Prostate gland (tissue), 2 donors: ENCODE results near the gene KRTAP9-7. TPM values are rescaled to one million over a fixed set of nuclear protein-coding genes. Genes with fewer than 3 reads are reported as not detected.
A peak's percentile ranks its signal among the peaks of the same experiment; 100 is the strongest.
"Not testable (repeated sequence)": the region's sequence is repeated elsewhere in the genome, so short reads cannot be mapped to it uniquely, and the experiment has no call there.

Source experiments
- DNase-seq: peaks from one replicate; pipeline ENCODE4 v3.0.0-alpha.2; 2019; ENCODE audit warnings: low spot score
- H3K27ac ChIP-seq, 2 donors: fragments of 200-600 bp; sonication (generic); 2 replicates each; pipeline ENCODE4 v1.5.1; 2017 to 2019
- H3K27me3 ChIP-seq: fragments of 200-600 bp; sonication (generic); replicated peaks from 2 replicates; pipeline ENCODE4 v1.5.1; 2019; ENCODE audit not compliant: insufficient read depth
- H3K36me3 ChIP-seq, 2 donors: fragments of 200-600 bp; sonication (generic); 1 replicate in 1 of 2; 2 replicates in 1 of 2; pipeline versions ENCODE4 v1.5.1 to v1.8.1; 2017 to 2019
- H3K4me1 ChIP-seq: fragments of 200-600 bp; sonication (generic); replicated peaks from 2 replicates; pipeline ENCODE4 v1.5.1; 2019
- H3K4me3 ChIP-seq, 2 donors: fragments of 200-600 bp; sonication (generic); 2 replicates each; pipeline ENCODE4 v1.5.1; 2017 to 2019
- H3K9me3 ChIP-seq: fragments of 200-600 bp; sonication (generic); 2 replicates; pipeline ENCODE4 v1.5.1; 2017
- POLR2A ChIP-seq: fragments of 450-650 bp; IDR thresholded peaks from one replicate; pipeline ENCODE4 v1.6.1; 2016; ENCODE audit warnings: antibody characterized with exemption, mild to moderate bottlenecking
- POLR2AphosphoS5 ChIP-seq: sonication (generic); formaldehyde crosslinking; IDR thresholded peaks from one replicate; pipeline ENCODE4 v1.6.1; 2017; ENCODE audit warnings: antibody characterized with exemption
- WGBS: methylation state at CpG from one replicate; pipeline ENCODE4 v1.1.5; 2018; 5-methylcytosine and 5-hydroxymethylcytosine counted together
- intact Hi-C: fragments of 100-400 bp; cut with DNase I; formaldehyde crosslinking; loops from one replicate; pipeline ENCODE4 v1.14.2; 2022
- total RNA-seq, 2 donors: library from RNA; depleted of rRNA; stranded (reverse); fragments of >200 nt; gene quantifications; one replicate each; pipeline ENCODE4 v1.1.0, GENCODE V29; 2016
- TF ChIP-seq, protein P1 (sequence below), 4 experiments: fragments of 200-600 bp in 2 of 4; fragments of 450-650 bp in 2 of 4; sonication (generic) in 2 of 4; IDR thresholded peaks; 1 replicate in 3 of 4; 2 replicates in 1 of 4; pipeline ENCODE4 v1.5.1; 2016 to 2019; ENCODE audit warnings: antibody characterized with exemption in 4 of 4, mild to moderate bottlenecking in 2 of 4, moderate library complexity in 2 of 4

The KRTAP9-7 gene
- total RNA-seq, 2 donors from 2014 or later, result not detected

DNA sequence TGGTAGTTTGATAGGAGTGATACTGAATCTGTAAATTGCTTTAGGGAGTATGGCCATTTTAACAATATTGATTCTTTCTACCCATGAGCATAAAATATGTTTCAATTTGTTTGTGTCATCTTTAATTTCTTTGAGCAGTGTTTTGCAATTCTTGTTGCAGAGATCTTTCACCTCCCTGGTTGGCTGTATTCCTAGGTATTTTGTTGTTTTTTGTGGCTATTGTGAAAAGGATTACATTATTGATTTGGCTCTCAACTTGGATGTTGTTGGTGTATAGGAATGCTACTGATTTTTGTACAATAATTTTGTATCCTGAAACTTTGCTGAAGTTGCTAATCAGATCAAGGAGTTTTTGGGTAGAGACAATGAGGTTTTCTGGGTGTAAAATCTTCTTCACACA lies 17.1 kb upstream of the KRTAP9-7 start:
- H3K9me3 ChIP-seq, result no peaks in the 10 kb centered on the region
- no peak overlapping the region for H3K27ac ChIP-seq
- no peaks in the 10 kb centered on the region for H3K27me3 ChIP-seq
- no peak for DNase-seq
- TF ChIP-seq POLR2A, result no peak
- no peak for TF ChIP-seq POLR2AphosphoS5
- H3K4me1 ChIP-seq, result no peaks in the 10 kb centered on the region
- intact Hi-C loops, result no loop called here
- H3K4me3 ChIP-seq, result no peak overlapping the region
- H3K36me3 ChIP-seq, result no peaks in the 10 kb centered on the region

DNA sequence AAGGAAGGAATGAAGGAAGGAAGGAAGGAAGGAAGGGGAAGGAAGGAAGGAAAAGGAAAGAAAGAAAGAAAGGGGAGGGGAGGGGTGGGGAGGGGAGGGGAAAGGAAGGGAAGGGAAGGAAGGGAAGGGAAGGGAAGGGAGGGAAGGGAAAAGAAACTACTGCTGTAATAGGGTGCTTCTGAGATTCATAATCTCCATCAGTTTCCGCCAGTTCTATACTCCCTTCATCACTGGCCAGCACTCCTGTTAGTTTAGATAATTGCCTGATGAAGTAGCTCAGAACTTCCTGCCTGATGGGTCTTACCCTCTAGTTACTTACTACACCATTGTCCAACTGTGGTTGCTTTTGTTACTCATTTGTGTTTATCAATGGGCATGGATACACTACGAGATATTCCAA lies 12.3 kb upstream of the KRTAP9-7 start:
- intact Hi-C loops, result no loop called here
- 93% methylated on average over 2 of the region's 2 CpGs for WGBS
- TF ChIP-seq POLR2AphosphoS5 (no peak), POLR2A (no peak)
- TF ChIP-seq, protein P1, sequence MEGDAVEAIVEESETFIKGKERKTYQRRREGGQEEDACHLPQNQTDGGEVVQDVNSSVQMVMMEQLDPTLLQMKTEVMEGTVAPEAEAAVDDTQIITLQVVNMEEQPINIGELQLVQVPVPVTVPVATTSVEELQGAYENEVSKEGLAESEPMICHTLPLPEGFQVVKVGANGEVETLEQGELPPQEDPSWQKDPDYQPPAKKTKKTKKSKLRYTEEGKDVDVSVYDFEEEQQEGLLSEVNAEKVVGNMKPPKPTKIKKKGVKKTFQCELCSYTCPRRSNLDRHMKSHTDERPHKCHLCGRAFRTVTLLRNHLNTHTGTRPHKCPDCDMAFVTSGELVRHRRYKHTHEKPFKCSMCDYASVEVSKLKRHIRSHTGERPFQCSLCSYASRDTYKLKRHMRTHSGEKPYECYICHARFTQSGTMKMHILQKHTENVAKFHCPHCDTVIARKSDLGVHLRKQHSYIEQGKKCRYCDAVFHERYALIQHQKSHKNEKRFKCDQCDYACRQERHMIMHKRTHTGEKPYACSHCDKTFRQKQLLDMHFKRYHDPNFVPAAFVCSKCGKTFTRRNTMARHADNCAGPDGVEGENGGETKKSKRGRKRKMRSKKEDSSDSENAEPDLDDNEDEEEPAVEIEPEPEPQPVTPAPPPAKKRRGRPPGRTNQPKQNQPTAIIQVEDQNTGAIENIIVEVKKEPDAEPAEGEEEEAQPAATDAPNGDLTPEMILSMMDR (IDR thresholded peaks at IDR 0.05), result no peak
- Histone ChIP-seq H3K27me3 (no peaks in the 10 kb centered on the region), H3K4me3 (no peak overlapping the region), H3K36me3 (no peaks in the 10 kb centered on the region), H3K27ac (no peak overlapping the region), H3K9me3 (no peaks in the 10 kb centered on the region), H3K4me1 (no peaks in the 10 kb centered on the region)
- no peak for DNase-seq

DNA sequence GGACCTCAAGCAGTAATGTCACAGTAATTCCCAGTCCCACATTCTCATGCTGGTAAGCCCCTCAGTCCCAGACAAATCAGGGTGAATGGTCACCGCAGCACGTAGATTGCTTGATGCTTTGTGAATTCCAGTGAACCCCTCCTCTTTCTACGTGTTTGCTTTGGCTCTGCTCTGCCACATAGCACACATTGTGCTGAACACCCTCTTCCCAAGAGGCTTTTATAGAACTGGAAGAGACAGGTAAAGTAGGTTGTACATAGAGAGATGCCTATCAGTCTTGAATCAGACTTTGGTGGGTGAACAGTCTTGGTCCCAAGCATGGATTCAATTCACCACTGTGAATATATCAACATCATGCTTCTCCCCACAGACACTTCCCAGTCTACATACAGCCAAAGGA lies 10.9 kb upstream of the KRTAP9-7 start:
- WGBS, result 40% methylated on average over 3 of the region's 3 CpGs
- DNase-seq, result no peak
- TF ChIP-seq, protein P1 (IDR thresholded peaks at IDR 0.05), result no peak
- TF ChIP-seq POLR2AphosphoS5, result peak; percentile 51
- no peaks in the 10 kb centered on the region for H3K9me3 ChIP-seq
- intact Hi-C loops, result no loop called here
- H3K27ac ChIP-seq, result no peak overlapping the region
- no peaks in the 10 kb centered on the region for H3K36me3 ChIP-seq
- no peaks in the 10 kb centered on the region for H3K27me3 ChIP-seq
- H3K4me1 ChIP-seq, result no peaks in the 10 kb centered on the region
- H3K4me3 ChIP-seq, result no peak overlapping the region

DNA sequence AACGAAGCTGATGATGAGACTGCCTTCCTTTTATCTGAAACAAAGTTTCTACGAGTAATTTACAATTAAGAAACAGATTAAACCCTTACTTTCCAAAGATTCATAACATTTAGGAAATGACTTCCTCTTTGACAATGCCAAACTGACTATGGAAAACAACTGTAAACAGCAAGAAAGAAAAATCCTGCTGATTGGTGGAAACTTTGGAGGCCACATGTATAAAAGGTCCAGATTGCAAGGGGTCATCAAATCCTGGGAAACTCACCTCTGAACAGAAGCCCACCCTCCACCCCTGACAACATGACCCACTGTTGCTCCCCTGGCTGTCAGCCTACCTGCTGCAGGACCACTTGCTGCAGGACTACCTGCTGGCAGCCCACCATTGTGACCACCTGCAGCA lies 10.4 kb upstream of the KRTAP9-7 start, which contains the start of gene KRTAP9-6:
Gene KRTAP9-6 (plus strand): TSS at position 301 of the 400 bp plus-strand sequence. CDS start 0 bp downstream, at position 301.
- Histone ChIP-seq H3K4me1 (no peaks in the 10 kb centered on the region), H3K9me3 (no peaks in the 10 kb centered on the region), H3K36me3 (no peaks in the 10 kb centered on the region), H3K27ac (no peak within 1 kb of the TSS), H3K27me3 (no peaks in the 10 kb centered on the region), H3K4me3 (no peak within 1 kb of the TSS)
- DNase-seq, result no peak
- TF ChIP-seq POLR2AphosphoS5, result no peak
- TF ChIP-seq POLR2A, result no peak
- TF ChIP-seq, protein P1 (IDR thresholded peaks at IDR 0.05), result no peak
- intact Hi-C loops, result no loop called here
- WGBS, result 31% methylated on average over 2 of the region's 2 CpGs

DNA sequence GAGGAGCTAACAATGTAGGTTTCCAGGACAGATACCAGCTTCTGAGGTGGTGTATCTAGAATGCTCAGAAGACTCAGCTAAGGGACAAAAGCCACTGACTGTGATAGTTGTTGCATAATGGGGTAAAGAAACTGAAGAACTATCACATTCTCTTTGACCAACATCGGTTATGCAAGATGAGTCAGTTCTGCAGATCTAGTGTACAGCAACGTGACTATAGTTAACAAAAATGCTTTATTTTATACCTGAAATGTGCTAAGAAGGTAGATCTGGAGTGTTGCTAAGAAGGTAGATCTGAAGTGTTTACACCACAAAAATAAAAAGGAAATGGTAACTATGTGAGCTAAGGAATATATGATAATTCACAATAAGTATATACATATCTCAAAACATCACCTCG lies 7.8 kb upstream of the KRTAP9-7 start:
- DNase-seq, result no peak
- no CpG with 5 or more reads among the region's 3 CpGs for WGBS
- H3K27ac ChIP-seq, result no peak overlapping the region
- no peak overlapping the region for H3K4me3 ChIP-seq
- intact Hi-C loops, result no loop called here
- H3K36me3 ChIP-seq, result no peaks in the 10 kb centered on the region
- H3K27me3 ChIP-seq, result no peaks in the 10 kb centered on the region
- no peaks in the 10 kb centered on the region for H3K4me1 ChIP-seq
- TF ChIP-seq, protein P1 (IDR thresholded peaks at IDR 0.05), result no peak
- TF ChIP-seq POLR2A (no peak), POLR2AphosphoS5 (no peak)
- H3K9me3 ChIP-seq, result no peaks in the 10 kb centered on the region

DNA sequence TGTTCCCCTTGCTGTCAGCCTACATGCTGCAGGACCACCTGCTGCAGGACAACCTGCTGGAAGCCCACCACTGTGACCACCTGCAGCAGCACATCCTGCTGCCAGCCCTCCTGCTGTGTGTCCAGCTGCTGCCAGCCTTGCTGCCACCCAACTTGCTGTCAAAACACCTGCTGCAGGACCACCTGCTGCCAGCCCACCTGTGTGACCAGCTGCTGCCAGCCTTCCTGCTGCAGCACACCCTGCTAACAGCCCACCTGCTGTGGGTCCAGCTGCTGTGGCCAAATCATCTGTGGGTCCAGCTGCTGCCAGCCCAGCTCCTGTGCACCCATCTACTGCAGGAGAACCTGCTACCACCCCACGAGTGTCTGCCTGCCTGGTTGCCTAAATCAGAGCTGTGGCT lies 4.2 kb upstream of the KRTAP9-7 start:
- no CpG with 5 or more reads among the region's 1 CpG for WGBS
- H3K27me3 ChIP-seq, H3K9me3 ChIP-seq, H3K4me3 ChIP-seq, H3K27ac ChIP-seq, H3K36me3 ChIP-seq, intact Hi-C loops, DNase-seq, H3K4me1 ChIP-seq: not testable (repeated sequence)
